Fibroblast of skin of right biceps (primary cell): ENCODE data around the gene NBPF6.
"Not testable (repeated sequence)": the region's sequence is repeated elsewhere in the genome, so short reads cannot be mapped to it uniquely, and the experiment has no call there.

Experiments
- DNase-seq: peaks from one replicate; pipeline ENCODE4 v3.0.0-alpha.2; 2013

NBPF6 gene, protein sequence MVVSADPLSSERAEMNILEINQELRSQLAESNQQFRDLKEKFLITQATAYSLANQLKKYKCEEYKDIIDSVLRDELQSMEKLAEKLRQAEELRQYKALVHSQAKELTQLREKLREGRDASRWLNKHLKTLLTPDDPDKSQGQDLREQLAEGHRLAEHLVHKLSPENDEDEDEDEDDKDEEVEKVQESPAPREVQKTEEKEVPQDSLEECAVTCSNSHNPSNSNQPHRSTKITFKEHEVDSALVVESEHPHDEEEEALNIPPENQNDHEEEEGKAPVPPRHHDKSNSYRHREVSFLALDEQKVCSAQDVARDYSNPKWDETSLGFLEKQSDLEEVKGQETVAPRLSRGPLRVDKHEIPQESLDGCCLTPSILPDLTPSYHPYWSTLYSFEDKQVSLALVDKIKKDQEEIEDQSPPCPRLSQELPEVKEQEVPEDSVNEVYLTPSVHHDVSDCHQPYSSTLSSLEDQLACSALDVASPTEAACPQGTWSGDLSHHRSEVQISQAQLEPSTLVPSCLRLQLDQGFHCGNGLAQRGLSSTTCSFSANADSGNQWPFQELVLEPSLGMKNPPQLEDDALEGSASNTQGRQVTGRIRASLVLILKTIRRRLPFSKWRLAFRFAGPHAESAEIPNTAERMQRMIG

DNA sequence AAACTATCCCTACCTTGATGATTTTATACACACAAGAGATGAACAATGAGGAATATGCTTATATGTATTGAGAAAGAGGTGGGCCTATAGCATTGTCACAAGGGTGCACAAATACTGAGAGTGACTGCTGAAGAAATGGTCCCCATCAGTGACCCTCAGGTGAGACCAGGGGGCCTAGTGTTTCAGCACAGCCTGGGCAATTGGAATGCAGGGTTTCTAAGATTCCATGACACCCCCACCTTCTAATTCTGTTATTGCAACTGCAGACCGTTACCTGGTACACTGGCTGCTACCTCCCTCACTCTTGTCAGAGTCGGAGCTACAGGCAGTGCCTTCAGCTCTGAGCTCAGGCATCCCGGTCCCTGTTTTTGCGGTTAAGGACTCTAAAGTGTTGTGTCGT is at the start of gene NBPF6:
TSS of gene NBPF6 (plus strand) at position 301 of the 400 bp plus-strand sequence. CDS start 259 bp downstream, outside the sequence.
- DNase-seq: not testable (repeated sequence)

DNA sequence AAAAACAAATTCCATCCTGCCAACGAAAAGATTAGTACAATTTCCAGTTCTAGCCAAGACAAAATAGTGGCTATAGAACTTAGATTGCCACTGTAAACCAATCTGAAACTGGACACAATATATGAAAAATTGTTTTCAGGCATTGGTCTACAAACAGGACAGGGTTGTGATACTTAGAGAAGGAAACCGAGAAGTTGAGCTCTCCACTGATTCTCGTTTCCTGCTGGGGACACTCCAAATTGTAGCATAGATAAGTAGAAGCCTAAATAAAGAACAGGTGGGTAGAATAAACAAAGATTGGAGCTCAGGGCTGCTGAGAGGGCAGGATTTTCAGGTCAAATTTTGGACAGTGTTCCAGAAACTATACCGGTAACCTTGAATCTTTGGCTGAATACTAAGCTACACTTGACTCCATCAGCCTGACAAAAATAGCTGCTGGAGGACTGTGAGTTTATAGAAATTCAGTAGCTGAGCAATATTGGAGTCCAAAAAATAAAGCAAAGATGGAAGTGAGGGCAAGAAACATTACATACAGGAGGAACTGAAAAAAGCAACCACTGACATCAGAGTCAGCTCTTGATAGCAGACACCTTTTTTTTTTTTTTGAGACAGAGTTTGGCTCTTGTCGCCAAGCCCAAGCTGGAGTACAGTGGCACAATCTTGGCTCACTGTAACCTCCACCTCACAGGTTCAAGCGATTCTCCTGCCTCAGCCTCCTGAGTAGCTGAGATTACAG is 38.9 kb upstream of the NBPF6 start:
- not testable (repeated sequence) for DNase-seq

DNA sequence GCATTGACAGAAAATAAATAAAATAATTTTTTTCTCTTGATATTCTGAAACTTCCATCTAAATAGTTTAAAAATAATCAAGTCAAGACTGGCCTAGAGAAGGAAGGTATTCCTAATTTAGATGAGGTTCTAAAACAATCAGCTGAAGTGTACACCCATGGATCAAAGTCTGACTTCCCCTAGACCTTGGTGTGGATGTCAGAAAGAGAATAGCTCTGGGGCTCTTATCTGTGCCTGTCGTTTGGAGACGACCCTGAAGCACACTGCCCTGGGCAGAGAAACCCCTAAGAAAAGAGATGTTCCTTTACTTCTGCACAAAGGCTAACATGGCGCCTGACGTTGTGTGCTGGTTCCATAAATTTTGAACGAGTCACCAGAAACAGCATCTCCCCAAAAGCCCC is 30.0 kb upstream of the NBPF6 start:
- not testable (repeated sequence) for DNase-seq

DNA sequence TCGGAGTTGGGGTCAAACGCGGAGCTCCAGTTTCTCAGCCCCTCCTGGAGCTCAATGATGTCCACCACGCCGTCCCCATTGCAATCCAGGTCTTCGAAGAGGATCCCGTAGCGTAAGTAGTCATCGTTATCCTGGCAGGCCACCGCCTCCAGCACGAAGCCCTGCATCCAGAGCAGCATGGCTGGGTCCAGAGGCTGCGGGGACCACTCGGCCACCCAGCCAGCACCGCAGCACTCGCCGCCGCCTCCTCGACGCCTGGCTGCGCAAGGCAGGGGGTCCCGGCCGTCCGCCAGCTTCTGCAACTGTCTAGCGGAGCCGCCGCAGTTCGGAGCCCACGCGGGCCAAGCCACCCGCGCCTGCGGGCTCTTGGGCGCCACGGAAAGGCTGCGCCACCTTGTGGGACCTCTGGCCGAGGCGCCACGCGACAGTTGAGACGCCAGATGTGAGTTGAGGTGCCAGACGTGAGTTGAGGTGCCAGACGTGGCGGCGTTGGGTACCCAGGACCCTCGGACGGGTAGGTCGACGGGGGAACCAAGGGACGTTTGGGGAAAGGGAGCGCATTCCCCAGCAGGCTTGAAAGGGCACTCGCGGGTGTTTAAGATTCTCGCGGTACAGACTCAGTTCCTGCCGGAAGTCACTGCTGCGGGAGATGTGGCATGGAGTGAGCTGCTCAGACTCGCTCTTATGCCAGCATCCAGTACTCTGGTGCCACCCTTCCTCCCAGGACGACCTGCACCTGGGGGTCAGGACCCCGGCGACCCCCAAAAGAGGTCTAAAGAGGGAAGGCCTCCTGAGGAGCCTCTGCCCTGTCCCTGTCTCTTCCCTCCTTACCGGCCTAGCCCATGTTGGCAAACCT is 28.9 kb upstream of the NBPF6 start:
- not testable (repeated sequence) for DNase-seq

- DNase-seq: not testable (repeated sequence)
These were observed 23.3 kb upstream of the NBPF6 start for GRCh38 chr1:108426877-108427276.

- DNase-seq: not testable (repeated sequence)
These were observed 18.1 kb upstream of the NBPF6 start for GRCh38 chr1:108432002-108432401.

DNA sequence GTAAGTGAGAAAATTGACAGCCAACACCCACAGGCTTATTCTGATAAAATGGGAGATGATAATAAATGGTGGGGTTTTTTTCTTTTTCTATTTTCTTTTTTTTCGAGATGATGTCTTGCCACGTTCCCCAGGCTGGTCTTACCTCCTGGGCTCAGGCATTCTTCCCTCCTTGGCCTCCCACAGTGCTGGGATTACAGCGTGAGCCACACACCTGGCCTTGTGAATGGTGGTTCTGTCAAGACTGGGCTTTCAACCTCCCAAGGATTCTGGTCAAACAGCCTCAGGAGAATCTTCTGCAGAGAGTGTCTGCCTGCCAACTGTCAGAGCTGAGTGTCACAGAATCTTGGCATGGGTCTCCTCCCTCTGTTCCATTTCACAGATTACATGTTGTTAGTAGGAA is 16.7 kb upstream of the NBPF6 start:
- DNase-seq: not testable (repeated sequence)

DNA sequence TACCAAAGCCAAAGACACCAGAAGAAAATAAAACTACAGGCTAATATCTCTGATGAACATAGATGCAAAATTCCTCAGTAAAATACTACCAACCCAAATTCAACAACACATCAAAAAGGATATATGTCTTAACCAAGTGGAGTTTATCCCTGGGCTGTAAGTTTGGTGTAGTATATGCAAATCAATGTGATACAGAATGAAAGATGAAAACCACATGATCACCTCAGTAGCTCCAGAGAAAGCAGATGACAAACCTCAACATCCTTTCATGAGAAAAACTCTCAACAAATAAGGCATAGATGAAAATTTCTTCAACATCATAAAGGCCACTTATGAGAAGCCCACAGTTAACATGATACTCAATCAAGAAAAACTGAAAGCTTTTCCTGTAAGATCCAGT is 11.6 kb upstream of the NBPF6 start:
- DNase-seq: not testable (repeated sequence)

GRCh38 chr1:108454521-108454920 is 4.4 kb downstream of the NBPF6 start:
- DNase-seq: not testable (repeated sequence)

- DNase-seq: not testable (repeated sequence)
These were observed 8.5 kb downstream of the NBPF6 start for GRCh38 chr1:108458661-108459060.

DNA sequence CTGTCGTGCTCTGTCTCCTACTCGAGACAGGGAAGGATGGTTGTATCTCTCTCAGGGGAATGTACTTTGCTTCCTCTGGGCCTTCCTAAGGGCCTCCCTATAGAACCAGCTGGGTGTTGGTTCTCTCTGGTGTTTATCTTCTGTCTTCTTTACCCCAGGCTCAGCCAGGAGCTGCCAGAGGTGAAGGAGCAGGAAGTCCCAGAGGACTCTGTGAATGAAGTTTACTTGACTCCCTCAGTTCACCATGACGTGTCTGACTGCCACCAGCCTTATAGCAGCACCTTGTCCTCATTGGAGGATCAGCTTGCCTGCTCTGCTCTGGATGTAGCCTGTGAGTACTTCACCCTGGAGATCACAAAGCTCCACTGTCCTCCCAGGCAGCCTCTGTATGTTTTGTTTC is 11.6 kb downstream of the NBPF6 start:
- DNase-seq: not testable (repeated sequence)

GRCh38 chr1:108463962-108464361 is 13.8 kb downstream of the NBPF6 start:
- not testable (repeated sequence) for DNase-seq

DNA sequence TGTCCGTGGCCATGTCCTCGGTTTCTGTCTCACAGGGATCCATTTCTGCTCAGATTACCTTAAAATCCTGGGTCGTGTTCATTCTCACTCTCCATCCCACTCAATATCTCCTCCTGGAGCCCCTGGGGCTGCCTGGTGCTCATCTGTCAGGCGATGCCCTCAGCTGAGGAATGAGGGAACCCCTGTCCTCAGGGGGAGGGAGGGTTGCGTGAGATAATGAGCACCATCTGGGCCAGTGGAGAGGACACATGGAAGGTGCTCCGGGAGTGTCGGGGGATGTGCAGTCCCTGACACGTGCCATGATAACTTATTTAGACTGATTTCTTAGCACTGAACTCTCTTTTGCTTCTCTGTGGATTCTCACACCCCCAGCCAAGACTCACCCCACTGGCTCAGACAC is 16.0 kb downstream of the NBPF6 start:
- DNase-seq: not testable (repeated sequence)

DNA sequence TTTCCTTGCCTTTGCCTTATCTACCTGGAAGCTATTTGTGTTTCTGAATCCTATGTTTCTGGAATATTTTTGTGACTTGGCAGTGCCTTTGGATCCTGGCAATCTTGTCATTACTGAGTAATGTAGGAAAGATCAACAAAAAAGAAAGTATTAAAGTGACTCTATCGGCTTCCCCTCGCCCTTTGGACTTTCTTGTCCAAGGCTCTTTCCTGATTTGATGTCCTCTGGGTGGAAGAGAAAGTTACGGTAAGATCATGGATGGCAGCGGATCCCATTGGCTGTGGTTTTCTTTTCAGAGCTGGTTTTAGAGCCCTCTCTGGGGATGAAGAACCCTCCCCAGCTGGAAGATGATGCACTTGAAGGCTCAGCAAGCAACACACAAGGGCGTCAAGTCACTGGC is 17.0 kb downstream of the NBPF6 start:
- not testable (repeated sequence) for DNase-seq

DNA sequence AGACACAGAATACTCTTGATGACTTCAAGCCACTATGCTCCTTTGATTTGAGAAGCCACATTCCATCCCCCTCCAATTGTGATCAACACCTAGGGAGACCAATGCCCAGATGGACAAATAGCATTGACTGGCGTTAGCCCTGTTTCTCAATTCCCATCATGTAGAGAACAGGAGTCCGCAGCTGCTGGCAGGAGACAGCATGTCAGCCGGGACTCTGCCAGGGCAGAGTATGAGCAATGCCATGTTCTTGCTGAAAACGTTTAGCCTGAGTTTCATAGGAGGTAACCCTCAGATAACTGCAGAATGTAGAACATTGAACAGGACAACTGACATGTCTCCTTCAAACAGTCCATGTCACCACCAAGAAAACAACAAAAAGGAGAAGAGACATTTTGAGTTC is 20.6 kb downstream of the NBPF6 start:
- DNase-seq: not testable (repeated sequence)

- not testable (repeated sequence) for DNase-seq
These were observed 24.4 kb downstream of the NBPF6 start for GRCh38 chr1:108474516-108474915.

DNA sequence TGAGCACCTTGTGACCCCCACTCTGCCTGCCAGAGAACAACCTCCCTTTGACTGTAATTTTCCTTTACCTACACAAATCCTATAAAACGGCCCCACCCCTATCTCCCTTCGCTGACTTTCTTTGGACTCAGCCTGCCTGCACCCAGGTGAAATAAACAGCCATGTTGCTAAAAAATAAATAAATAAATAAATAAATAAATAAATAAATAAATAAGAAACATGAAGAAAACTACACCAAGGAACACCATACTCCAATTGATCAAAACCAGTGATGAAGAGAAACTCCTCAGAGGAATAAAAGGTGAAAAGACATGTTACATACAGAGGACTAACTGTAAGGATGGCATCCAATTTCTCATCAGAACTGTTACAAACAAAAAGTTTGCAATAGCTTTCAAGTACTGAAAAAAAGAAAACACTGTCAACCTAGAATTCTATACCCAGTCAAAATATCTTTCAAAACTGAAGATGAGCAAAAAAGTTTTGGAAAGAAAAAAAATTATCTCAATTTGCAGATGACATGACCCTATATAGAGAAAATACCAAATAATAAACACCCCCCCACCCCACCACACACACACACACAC is 28.4 kb downstream of the NBPF6 start:
- no peak for DNase-seq

DNA sequence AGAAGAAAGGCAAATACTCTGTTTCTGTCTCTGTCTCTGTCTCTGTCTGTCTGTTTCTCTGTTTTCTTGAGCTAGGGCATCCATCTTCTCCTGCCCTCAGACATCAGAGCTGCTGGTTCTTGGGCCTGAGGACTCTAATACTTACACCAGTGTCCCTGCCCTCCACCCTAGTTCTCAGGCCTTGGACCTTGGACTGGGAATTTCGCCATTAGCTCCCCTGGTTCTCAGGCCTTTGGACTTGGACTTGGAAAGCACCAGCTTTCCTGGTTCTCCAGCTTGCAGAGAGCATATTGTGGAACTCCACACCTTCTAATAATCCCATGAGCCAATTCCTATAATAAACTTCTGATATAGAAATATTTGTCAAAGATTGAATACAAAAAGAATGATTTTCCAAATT is 32.6 kb downstream of the NBPF6 start:
- no peak for DNase-seq

DNA sequence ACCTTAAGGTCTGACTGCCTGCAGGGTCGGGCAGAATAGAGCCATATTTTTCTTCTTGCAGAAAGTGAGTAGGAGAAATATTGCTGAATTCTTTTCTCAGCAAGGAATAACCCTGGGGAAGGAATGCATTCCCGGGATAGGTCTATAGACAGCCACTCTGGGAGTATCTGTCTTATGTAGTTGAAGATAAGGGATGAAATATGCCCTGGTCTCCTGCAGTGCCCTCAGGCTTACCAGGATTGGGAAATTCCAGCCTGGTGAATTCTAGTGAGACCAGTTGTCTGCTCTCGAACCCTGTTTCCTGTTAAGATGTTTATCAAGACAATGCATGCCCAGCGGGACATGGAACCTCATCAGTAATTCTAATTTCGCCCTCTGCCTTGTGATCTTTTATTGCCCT is 35.8 kb downstream of the NBPF6 start:
- not testable (repeated sequence) for DNase-seq

DNA sequence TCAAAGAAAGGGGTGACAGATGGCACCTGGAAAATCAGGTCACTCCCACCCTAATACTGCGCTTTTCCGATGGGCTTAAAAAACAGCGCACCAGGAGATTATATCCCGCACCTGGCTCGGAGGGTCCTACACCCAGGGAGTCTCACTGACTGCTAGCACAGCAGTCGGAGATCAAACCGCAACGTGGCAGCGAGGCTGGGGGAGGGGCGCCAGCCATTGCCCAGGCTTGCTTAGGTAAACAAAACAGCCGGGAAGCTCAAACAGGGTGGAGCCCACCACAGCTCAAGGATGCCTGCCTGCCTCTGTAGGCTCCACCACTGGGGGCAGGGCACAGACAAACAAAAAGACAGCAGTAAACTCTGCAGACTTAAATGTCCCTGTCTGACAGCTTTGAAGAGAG is 36.6 kb downstream of the NBPF6 start:
- not testable (repeated sequence) for DNase-seq

GRCh38 chr1:108495008-108495407 is 44.9 kb downstream of the NBPF6 start:
- DNase-seq: not testable (repeated sequence)

GRCh38 chr1:108496856-108497255 is 46.7 kb downstream of the NBPF6 start:
- not testable (repeated sequence) for DNase-seq
